ENCODE data around the gene KY.

The KY gene

GRCh38 chr3:134650431-134651346 is at the start of gene KY:
Gene KY, minus strand, starts transcription at chr3:134651022. Its CDS starts 62 bp downstream, at chr3:134650960.
- no peak for DNase-seq

GRCh38 chr3:134699721-134700120 is 48.9 kb upstream of the KY start:
- no peak for DNase-seq

GRCh38 chr3:134699141-134699711 is 48.4 kb upstream of the KY start:
- no peak for DNase-seq

GRCh38 chr3:134697830-134698689 is 47.2 kb upstream of the KY start:
- DNase-seq: no peak

- no peak for DNase-seq
Measured at GRCh38 chr3:134696155-134696554, 45.3 kb upstream of the KY start.

GRCh38 chr3:134694946-134695543 is 44.2 kb upstream of the KY start:
- DNase-seq: no peak

GRCh38 chr3:134694466-134694865 is 43.6 kb upstream of the KY start:
- DNase-seq: no peak

GRCh38 chr3:134693804-134694203 is 43.0 kb upstream of the KY start:
- DNase-seq: no peak

- DNase-seq: no peak
Measured at GRCh38 chr3:134693226-134693625, 42.4 kb upstream of the KY start.

GRCh38 chr3:134690226-134690625 is 39.4 kb upstream of the KY start:
- DNase-seq: no peak

- no peak for DNase-seq
Measured at GRCh38 chr3:134687642-134688041, 36.8 kb upstream of the KY start.

GRCh38 chr3:134685929-134686802 is 35.3 kb upstream of the KY start:
- DNase-seq: no peak

- no peak for DNase-seq
Measured at GRCh38 chr3:134682196-134682880, 31.5 kb upstream of the KY start.

- DNase-seq: no peak
Measured at GRCh38 chr3:134681522-134681900, 30.7 kb upstream of the KY start.

- DNase-seq: no peak
Measured at GRCh38 chr3:134680796-134681521, 30.1 kb upstream of the KY start.

- peak; percentile 69 for DNase-seq
Measured at GRCh38 chr3:134677987-134678308, 27.1 kb upstream of the KY start.

GRCh38 chr3:134677196-134677986 is 26.6 kb upstream of the KY start:
- DNase-seq: no peak

GRCh38 chr3:134675726-134676256 is 25.0 kb upstream of the KY start:
- no peak for DNase-seq

- DNase-seq: no peak
Measured at GRCh38 chr3:134672571-134672970, 21.7 kb upstream of the KY start.

- DNase-seq: no peak
Measured at GRCh38 chr3:134667956-134668355, 17.1 kb upstream of the KY start.

All from COR-L47 (cell line).